ENCODE results near the gene NUDT14.

Gene NUDT14

GRCh38 chr14:105207996-105208737 lies 27.1 kb upstream of the NUDT14 start:
- no peak overlapping the region for H3K4me3 Mint-ChIP-seq
- H3K4me1 Mint-ChIP-seq: peaks cover 11 to 24% of the 10 kb centered on the region in 2 donors

GRCh38 chr14:105207460-105207901 lies 26.4 kb upstream of the NUDT14 start:
- H3K27ac Mint-ChIP-seq: no peak overlapping the region
- DNase-seq (no peak), ATAC-seq (replicated peaks) (no peak)
- H3K27me3 Mint-ChIP-seq: peaks cover 0 to 8% of the 10 kb centered on the region in 2 donors
- H3K36me3 Mint-ChIP-seq: peaks cover 4 to 14% of the 10 kb centered on the region in 2 donors
- no peak overlapping the region for H3K4me3 Mint-ChIP-seq
- H3K9me3 Mint-ChIP-seq: no peaks in the 10 kb centered on the region
- peaks cover 11 to 31% of the 10 kb centered on the region in 2 donors for H3K4me1 Mint-ChIP-seq

More at GRCh38 chr14:105207996-105208737, 27.1 kb upstream of the NUDT14 start:
- H3K36me3 Mint-ChIP-seq: peaks cover 5 to 18% of the 10 kb centered on the region in 2 donors
- H3K9me3 Mint-ChIP-seq: no peaks in the 10 kb centered on the region
- no peak for ATAC-seq (replicated peaks)
- no peak for DNase-seq
- H3K27ac Mint-ChIP-seq: peak overlapping the region; percentile 47
- peaks cover 0 to 8% of the 10 kb centered on the region in 2 donors for H3K27me3 Mint-ChIP-seq

GRCh38 chr14:105206873-105207272 lies 25.8 kb upstream of the NUDT14 start:
- Mint-ChIP-seq H3K27ac (no peak overlapping the region), H3K4me1 (peaks cover 17 to 37% of the 10 kb centered on the region in 2 donors), H3K9me3 (no peaks in the 10 kb centered on the region), H3K4me3 (no peak overlapping the region), H3K36me3 (peaks cover 3 to 8% of the 10 kb centered on the region in 2 donors), H3K27me3 (peaks cover 0 to 8% of the 10 kb centered on the region in 2 donors)
- no peak for DNase-seq
- ATAC-seq (replicated peaks): no peak

- no peaks in the 10 kb centered on the region for H3K9me3 Mint-ChIP-seq
- peaks cover 21 to 44% of the 10 kb centered on the region in 2 donors for H3K4me1 Mint-ChIP-seq
- DNase-seq (no peak), ATAC-seq (replicated peaks) (no peak)
- peaks cover 3 to 4% of the 10 kb centered on the region in 2 donors for H3K36me3 Mint-ChIP-seq
- H3K27me3 Mint-ChIP-seq: peaks cover under 1 to 10% of the 10 kb centered on the region in 2 donors
- H3K27ac Mint-ChIP-seq: no peak overlapping the region
- H3K4me3 Mint-ChIP-seq: no peak overlapping the region
These were observed 24.6 kb upstream of the NUDT14 start for GRCh38 chr14:105205673-105206208.

GRCh38 chr14:105204931-105205672 lies 24.0 kb upstream of the NUDT14 start:
- ATAC-seq (replicated peaks): no peak
- Mint-ChIP-seq H3K27ac (no peak overlapping the region), H3K36me3 (peaks cover under 1 to 2% of the 10 kb centered on the region in 2 donors), H3K27me3 (peaks cover 7 to 16% of the 10 kb centered on the region in 2 donors), H3K9me3 (no peaks in the 10 kb centered on the region), H3K4me3 (no peak overlapping the region), H3K4me1 (peaks cover 22 to 44% of the 10 kb centered on the region in 2 donors)
- no peak for DNase-seq

- H3K27ac Mint-ChIP-seq: peak overlapping the region; percentile 37
- H3K9me3 Mint-ChIP-seq: no peaks in the 10 kb centered on the region
- no peaks in the 10 kb centered on the region for H3K36me3 Mint-ChIP-seq
- H3K4me3 Mint-ChIP-seq: no peak overlapping the region
- DNase-seq (no peak), ATAC-seq (replicated peaks) (peak in 1 of 2 donors; percentile 14)
- peaks cover 25 to 44% of the 10 kb centered on the region in 2 donors for H3K4me1 Mint-ChIP-seq
- peaks cover 14 to 24% of the 10 kb centered on the region in 2 donors for H3K27me3 Mint-ChIP-seq
These were observed 23.3 kb upstream of the NUDT14 start for GRCh38 chr14:105204206-105204930.

GRCh38 chr14:105203701-105204100 lies 22.6 kb upstream of the NUDT14 start:
- H3K4me1 Mint-ChIP-seq: peaks cover 26 to 44% of the 10 kb centered on the region in 2 donors
- ATAC-seq (replicated peaks): no peak
- no peak overlapping the region for H3K27ac Mint-ChIP-seq
- H3K4me3 Mint-ChIP-seq: no peak overlapping the region
- H3K27me3 Mint-ChIP-seq: peaks cover 21 to 30% of the 10 kb centered on the region in 2 donors
- H3K36me3 Mint-ChIP-seq: no peaks in the 10 kb centered on the region
- H3K9me3 Mint-ChIP-seq: no peaks in the 10 kb centered on the region
- DNase-seq: no peak

- peak overlapping the region; percentile 42 for H3K27ac Mint-ChIP-seq
- no peaks in the 10 kb centered on the region for H3K36me3 Mint-ChIP-seq
- H3K27me3 Mint-ChIP-seq: peaks cover 25 to 36% of the 10 kb centered on the region in 2 donors
- no peak overlapping the region for H3K4me3 Mint-ChIP-seq
- DNase-seq: no peak
- no peaks in the 10 kb centered on the region for H3K9me3 Mint-ChIP-seq
- H3K4me1 Mint-ChIP-seq: peaks cover 26 to 44% of the 10 kb centered on the region in 2 donors
- ATAC-seq (replicated peaks): peak; percentile 24 to 35
These were observed 22.0 kb upstream of the NUDT14 start for GRCh38 chr14:105203057-105203531.

- H3K27ac Mint-ChIP-seq: peak overlapping the region; percentile 56
- peak overlapping the region; percentile 46 to 50 for H3K4me3 Mint-ChIP-seq
- peaks cover 30 to 50% of the 10 kb centered on the region in 2 donors for H3K4me1 Mint-ChIP-seq
- ATAC-seq (replicated peaks): peak; percentile 80 to 83
- H3K36me3 Mint-ChIP-seq: no peaks in the 10 kb centered on the region
- no peaks in the 10 kb centered on the region for H3K9me3 Mint-ChIP-seq
- DNase-seq: peak; percentile 75
- H3K27me3 Mint-ChIP-seq: peaks cover 27 to 46% of the 10 kb centered on the region in 2 donors
These were observed 20.9 kb upstream of the NUDT14 start for GRCh38 chr14:105201925-105202513.

- Mint-ChIP-seq H3K4me1 (peaks cover 26 to 53% of the 10 kb centered on the region in 2 donors), H3K27ac (peak overlapping the region; percentile 56), H3K9me3 (no peaks in the 10 kb centered on the region), H3K4me3 (peak overlapping the region; percentile 46 to 50), H3K27me3 (peaks cover 27 to 46% of the 10 kb centered on the region in 2 donors), H3K36me3 (no peaks in the 10 kb centered on the region)
- DNase-seq: no peak
- peak; percentile 37 for ATAC-seq (replicated peaks)
These were observed 20.2 kb upstream of the NUDT14 start for GRCh38 chr14:105201156-105201924.

GRCh38 chr14:105200641-105201040 lies 19.5 kb upstream of the NUDT14 start:
- no peaks in the 10 kb centered on the region for H3K9me3 Mint-ChIP-seq
- DNase-seq (no peak), ATAC-seq (replicated peaks) (no peak)
- H3K4me3 Mint-ChIP-seq: no peak overlapping the region
- no peaks in the 10 kb centered on the region for H3K36me3 Mint-ChIP-seq
- no peak overlapping the region for H3K27ac Mint-ChIP-seq
- peaks cover 32 to 56% of the 10 kb centered on the region in 2 donors for H3K4me1 Mint-ChIP-seq
- peaks cover 32 to 52% of the 10 kb centered on the region in 2 donors for H3K27me3 Mint-ChIP-seq

- H3K4me1 Mint-ChIP-seq: peaks cover 33 to 55% of the 10 kb centered on the region in 2 donors
- peaks cover 36 to 58% of the 10 kb centered on the region in 2 donors for H3K27me3 Mint-ChIP-seq
- H3K9me3 Mint-ChIP-seq: no peaks in the 10 kb centered on the region
- DNase-seq: no peak
- no peak overlapping the region for H3K4me3 Mint-ChIP-seq
- ATAC-seq (replicated peaks): no peak
- no peak overlapping the region for H3K27ac Mint-ChIP-seq
- no peaks in the 10 kb centered on the region for H3K36me3 Mint-ChIP-seq
These were observed 19.0 kb upstream of the NUDT14 start for GRCh38 chr14:105200074-105200473.

GRCh38 chr14:105199093-105199492 lies 18.0 kb upstream of the NUDT14 start:
- Mint-ChIP-seq H3K9me3 (no peaks in the 10 kb centered on the region), H3K27me3 (peaks cover 45 to 61% of the 10 kb centered on the region in 2 donors), H3K4me3 (no peak overlapping the region), H3K36me3 (no peaks in the 10 kb centered on the region), H3K27ac (peak overlapping the region; percentile 42), H3K4me1 (peaks cover 35 to 53% of the 10 kb centered on the region in 2 donors)
- no peak for ATAC-seq (replicated peaks)
- no peak for DNase-seq
